Mesenchymal stem cell (in vitro differentiated cells and primary cell): ENCODE results near the gene VTI1A.

Source experiments
- DNase-seq: peaks from one replicate; pipeline ENCODE4 v3.0.0-alpha.2; 2013
- H2AFZ ChIP-seq: one replicate; pipeline ENCODE4 v1.6.1; 2013; ENCODE audit warnings: low read depth, mild to moderate bottlenecking, control low read depth, inconsistent platforms, low read length, moderate library complexity
- H2AK5ac ChIP-seq: 2 replicates; pipeline ENCODE4 v1.6.1; 2013; ENCODE audit warnings: low read length, moderate library complexity, mild to moderate bottlenecking, inconsistent platforms; ENCODE audit not compliant: severe bottlenecking
- H2BK120ac ChIP-seq: one replicate; pipeline ENCODE4 v1.6.1; 2013; ENCODE audit warnings: low read depth, mild to moderate bottlenecking, inconsistent platforms, low read length, moderate library complexity
- H2BK12ac ChIP-seq, 2 experiments: one replicate each; pipeline ENCODE4 v1.6.1; 2013; ENCODE audit warnings: inconsistent platforms in 2 of 2, low read length in 2 of 2, mild to moderate bottlenecking in 2 of 2, moderate library complexity in 2 of 2, control low read depth in 1 of 2
- H2BK15ac ChIP-seq: one replicate; pipeline ENCODE4 v1.6.1; 2013; ENCODE audit warnings: mild to moderate bottlenecking, low read depth, inconsistent platforms; ENCODE audit not compliant: poor library complexity, severe bottlenecking
- H2BK5ac ChIP-seq: 2 replicates; pipeline ENCODE4 v1.6.1; 2013; ENCODE audit warnings: low read depth, mild to moderate bottlenecking, low read length, control low read depth, inconsistent platforms; ENCODE audit not compliant: poor library complexity, severe bottlenecking
- H3K14ac ChIP-seq, 2 experiments: one replicate each; pipeline ENCODE4 v1.6.1; 2013; ENCODE audit warnings: inconsistent platforms in 2 of 2, low read length in 2 of 2, control low read depth in 1 of 2, mild to moderate bottlenecking in 1 of 2, moderate library complexity in 1 of 2
- H3K18ac ChIP-seq, 2 experiments: one replicate each; pipeline ENCODE4 v1.6.1; 2013; ENCODE audit warnings: inconsistent platforms in 2 of 2, low read length in 2 of 2, control low read depth in 1 of 2, low read depth in 1 of 2, mild to moderate bottlenecking in 1 of 2
- H3K23ac ChIP-seq, 2 experiments: one replicate each; pipeline ENCODE4 v1.6.1; 2013; ENCODE audit warnings: inconsistent platforms in 2 of 2, low read length in 2 of 2, mild to moderate bottlenecking in 2 of 2, moderate library complexity in 2 of 2, control low read depth in 1 of 2
- H3K27ac ChIP-seq: 2 replicates; pipeline ENCODE4 v1.5.1; 2013; ENCODE audit warnings: mild to moderate bottlenecking, moderate library complexity, low read length, control low read depth, inconsistent platforms; ENCODE audit not compliant: poor library complexity, severe bottlenecking
- H3K27me3 ChIP-seq, 2 experiments: 2 replicates each; pipeline versions ENCODE4 v1.6.1 to v1.7.0; 2013; ENCODE audit warnings: low read length in 2 of 2, mild to moderate bottlenecking in 2 of 2, moderate library complexity in 2 of 2, control low read depth in 1 of 2, inconsistent platforms in 1 of 2; ENCODE audit not compliant: control insufficient read depth in 1 of 2, insufficient read depth in 1 of 2
- H3K36me3 ChIP-seq, 2 experiments: 2 replicates each; pipeline versions ENCODE4 v1.6.1 to v1.7.0; 2013; ENCODE audit warnings: low read length in 2 of 2, control low read depth in 1 of 2, inconsistent platforms in 1 of 2, low read depth in 1 of 2, mild to moderate bottlenecking in 1 of 2; ENCODE audit not compliant: insufficient read depth in 2 of 2, control insufficient read depth in 1 of 2
- H3K4ac ChIP-seq, 2 experiments: one replicate each; pipeline ENCODE4 v1.6.1; 2013; ENCODE audit warnings: inconsistent platforms in 2 of 2, low read length in 2 of 2, mild to moderate bottlenecking in 2 of 2, moderate library complexity in 2 of 2, control low read depth in 1 of 2, low read depth in 1 of 2
- H3K4me1 ChIP-seq: 2 replicates; pipeline ENCODE4 v1.6.1; 2013; ENCODE audit warnings: low read depth, low read length, control low read depth; ENCODE audit not compliant: control insufficient read depth, insufficient read depth
- H3K4me2 ChIP-seq: 2 replicates; pipeline ENCODE4 v1.6.1; 2013; ENCODE audit warnings: low read length, mild to moderate bottlenecking, inconsistent platforms; ENCODE audit not compliant: poor library complexity, severe bottlenecking
- H3K4me3 ChIP-seq, 2 experiments: 2 replicates each; pipeline versions ENCODE4 v1.5.1 to v1.7.0; 2013; ENCODE audit warnings: low read length in 2 of 2, mild to moderate bottlenecking in 2 of 2, control low read depth in 1 of 2, low read depth in 1 of 2; ENCODE audit not compliant: insufficient read depth in 1 of 2
- H3K79me1 ChIP-seq: replicated peaks from 2 replicates; pipeline ENCODE4 v1.6.1; 2013; ENCODE audit warnings: mild to moderate bottlenecking, control low read depth, low read length, inconsistent platforms; ENCODE audit not compliant: poor library complexity, severe bottlenecking
- H3K9ac ChIP-seq: 2 replicates; pipeline ENCODE4 v1.7.0; 2013; ENCODE audit warnings: mild to moderate bottlenecking, low read length, moderate library complexity
- H3K9me3 ChIP-seq: 2 replicates; pipeline ENCODE4 v1.7.0; 2013; ENCODE audit warnings: mild to moderate bottlenecking, low read length; ENCODE audit not compliant: control insufficient read depth
- H4K8ac ChIP-seq: one replicate; pipeline ENCODE4 v1.6.1; 2013; ENCODE audit warnings: inconsistent platforms, mild to moderate bottlenecking, low read length, moderate library complexity
- H4K91ac ChIP-seq: one replicate; pipeline ENCODE4 v1.6.1; 2013; ENCODE audit warnings: mild to moderate bottlenecking, low read length, inconsistent platforms
- WGBS: methylation state at CpG from one replicate; pipeline ENCODE4 v1.1.7; 2013; ENCODE audit warnings: mixed read lengths; 5-methylcytosine and 5-hydroxymethylcytosine counted together

VTI1A gene

DNA sequence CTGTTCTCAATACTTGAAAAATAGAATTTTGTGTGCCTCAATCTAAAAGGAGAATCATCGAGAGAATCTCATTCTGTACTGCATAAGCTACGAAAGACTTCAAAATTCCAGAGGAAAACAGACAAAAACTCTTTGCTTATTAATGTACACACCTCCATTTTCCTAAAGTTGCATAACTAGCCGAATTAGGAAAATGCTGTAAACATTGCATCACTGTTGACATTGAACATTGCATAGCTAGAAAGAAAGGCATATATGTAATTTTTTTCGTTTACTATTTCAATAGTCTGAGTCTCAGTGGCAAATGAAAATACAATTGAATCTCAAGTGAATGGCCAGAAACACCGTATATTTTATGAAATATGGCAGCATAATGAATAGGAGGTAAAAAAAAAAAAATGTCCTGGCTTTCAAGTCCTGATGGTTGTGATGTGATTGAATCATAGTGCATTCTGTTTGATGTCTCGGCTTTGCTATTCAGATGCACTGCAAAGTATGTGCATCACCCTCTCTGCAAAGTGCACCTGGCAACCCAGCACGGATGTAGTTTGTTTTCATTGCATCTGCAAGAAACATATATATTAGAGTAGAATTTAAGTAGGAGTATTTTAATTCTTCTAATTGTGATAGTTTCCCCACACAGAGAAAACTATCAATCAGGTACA lies 196.7 kb downstream of the VTI1A start:
- H3K4me2 ChIP-seq = no peak overlapping the region
- H3K23ac ChIP-seq = no peak overlapping the region
- no peak overlapping the region for H2BK5ac ChIP-seq
- H2BK120ac ChIP-seq = no peak overlapping the region
- no peak overlapping the region for H3K27ac ChIP-seq
- H3K18ac ChIP-seq = no peak overlapping the region
- no peaks in the 10 kb centered on the region for H3K9me3 ChIP-seq
- no peak for DNase-seq
- no peaks in the 10 kb centered on the region for H3K36me3 ChIP-seq
- no peak overlapping the region for H3K14ac ChIP-seq
- H2BK12ac ChIP-seq = no peak overlapping the region
- H3K27me3 ChIP-seq = no peaks in the 10 kb centered on the region
- H3K4ac ChIP-seq = no peak overlapping the region
- H3K4me3 ChIP-seq = no peak overlapping the region
- 88% methylated on average over 6 of the region's 7 CpGs for WGBS
- peaks cover 1% of the 10 kb centered on the region for H3K79me1 ChIP-seq
- H4K91ac ChIP-seq = no peak overlapping the region
- no peaks in the 10 kb centered on the region for H3K4me1 ChIP-seq
- no peak overlapping the region for H3K9ac ChIP-seq
- no peak overlapping the region for H2AK5ac ChIP-seq
- no peak overlapping the region for H4K8ac ChIP-seq
- H2AFZ ChIP-seq = no peak overlapping the region
- no peak overlapping the region for H2BK15ac ChIP-seq

GRCh38 chr10:112644265-112644645 lies 197.2 kb downstream of the VTI1A start:
- WGBS = 97% methylated on average over 2 of the region's 2 CpGs
- Histone ChIP-seq H3K4me3 (no peak overlapping the region), H3K9me3 (no peaks in the 10 kb centered on the region), H3K4me1 (no peaks in the 10 kb centered on the region), H2AFZ (no peak overlapping the region), H3K36me3 (no peaks in the 10 kb centered on the region), H3K14ac (no peak overlapping the region), H2BK12ac (no peak overlapping the region), H2AK5ac (no peak overlapping the region), H3K9ac (no peak overlapping the region), H3K23ac (no peak overlapping the region), H3K18ac (no peak overlapping the region), H4K8ac (no peak overlapping the region), H3K27ac (no peak overlapping the region), H3K4me2 (no peak overlapping the region), H2BK120ac (no peak overlapping the region), H4K91ac (no peak overlapping the region), H3K79me1 (peaks cover 1% of the 10 kb centered on the region), H3K4ac (no peak overlapping the region), H3K27me3 (no peaks in the 10 kb centered on the region), H2BK5ac (no peak overlapping the region), H2BK15ac (no peak overlapping the region)
- no peak for DNase-seq

DNA sequence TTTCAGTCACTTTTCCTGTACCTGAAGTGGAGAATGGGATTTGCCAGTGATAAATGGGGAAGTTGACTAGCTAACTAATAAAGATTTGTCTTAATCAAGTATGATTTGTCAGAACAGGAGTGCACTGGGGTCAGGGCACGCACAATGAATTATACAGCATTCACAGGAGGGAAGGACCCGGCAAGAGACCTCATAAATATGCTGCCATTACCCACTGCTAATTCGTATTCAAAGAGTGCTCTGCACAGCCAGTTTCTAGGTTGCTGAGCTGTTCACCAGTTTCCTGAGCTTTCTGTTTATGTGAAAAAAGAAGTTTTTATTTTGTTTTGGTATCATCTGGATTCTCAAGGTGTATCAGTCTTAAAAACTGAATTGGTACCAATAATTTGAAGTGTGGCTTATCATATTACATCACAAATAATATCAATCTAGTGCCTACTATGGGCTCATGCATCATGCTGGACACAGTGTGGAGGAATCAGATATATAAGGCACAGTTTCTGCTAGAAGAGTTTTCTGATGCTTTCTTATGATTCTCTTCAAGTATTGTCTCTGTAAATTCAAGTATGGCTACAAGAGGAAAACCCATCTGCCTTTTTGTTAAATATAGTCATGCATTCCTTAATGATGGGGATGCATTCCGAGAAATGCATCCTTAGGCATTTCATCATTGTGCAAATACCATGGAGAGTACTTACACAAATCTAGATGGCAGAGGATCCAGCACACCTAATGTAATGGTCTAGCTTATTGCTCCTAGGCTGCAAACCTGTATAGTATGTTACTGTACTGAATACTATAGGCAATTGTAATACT lies 202.2 kb downstream of the VTI1A start:
- Histone ChIP-seq H3K23ac (no peak overlapping the region), H2BK12ac (no peak overlapping the region), H2BK120ac (no peak overlapping the region), H3K4me2 (no peak overlapping the region), H3K4me3 (no peak overlapping the region), H3K27ac (no peak overlapping the region), H2AK5ac (no peak overlapping the region), H2AFZ (no peak overlapping the region), H2BK5ac (no peak overlapping the region), H3K18ac (no peak overlapping the region), H3K4me1 (no peaks in the 10 kb centered on the region), H3K79me1 (no peaks in the 10 kb centered on the region), H3K36me3 (no peaks in the 10 kb centered on the region), H3K9me3 (no peaks in the 10 kb centered on the region), H4K8ac (no peak overlapping the region), H3K9ac (no peak overlapping the region), H2BK15ac (no peak overlapping the region), H3K14ac (no peak overlapping the region), H4K91ac (no peak overlapping the region), H3K27me3 (no peaks in the 10 kb centered on the region), H3K4ac (no peak overlapping the region)
- no peak for DNase-seq
- WGBS = 77% methylated on average over 4 of the region's 4 CpGs

- no peak overlapping the region for H3K4ac ChIP-seq
- WGBS = 81% methylated on average over 3 of the region's 4 CpGs
- no peak overlapping the region for H2BK120ac ChIP-seq
- no peak overlapping the region for H2BK15ac ChIP-seq
- no peak overlapping the region for H2BK5ac ChIP-seq
- no peak overlapping the region for H2AFZ ChIP-seq
- H3K4me1 ChIP-seq = no peaks in the 10 kb centered on the region
- H3K36me3 ChIP-seq = no peaks in the 10 kb centered on the region
- no peak overlapping the region for H3K14ac ChIP-seq
- no peak overlapping the region for H3K9ac ChIP-seq
- H3K9me3 ChIP-seq = no peaks in the 10 kb centered on the region
- no peak overlapping the region for H3K4me3 ChIP-seq
- H3K23ac ChIP-seq = no peak overlapping the region
- no peak overlapping the region for H3K18ac ChIP-seq
- no peaks in the 10 kb centered on the region for H3K27me3 ChIP-seq
- no peak overlapping the region for H3K4me2 ChIP-seq
- H2AK5ac ChIP-seq = no peak overlapping the region
- H4K8ac ChIP-seq = no peak overlapping the region
- no peak overlapping the region for H4K91ac ChIP-seq
- H2BK12ac ChIP-seq = no peak overlapping the region
- H3K27ac ChIP-seq = no peak overlapping the region
- H3K79me1 ChIP-seq = no peaks in the 10 kb centered on the region
- DNase-seq = no peak
Measured at GRCh38 chr10:112649822-112650152, 202.8 kb downstream of the VTI1A start.
